ENCODE measurements around the gene KIF26B. TPM values are rescaled to one million over a fixed set of nuclear protein-coding genes. Genes with fewer than 3 reads are reported as not detected.
"Not testable (repeated sequence)": the region's sequence is repeated elsewhere in the genome, so short reads cannot be mapped to it uniquely, and the experiment has no call there.

The KIF26B gene
- total and polyA plus RNA-seq, 3 experiments from 2014 or later: 0.11 to 0.16 TPM; not detected in 1

DNA sequence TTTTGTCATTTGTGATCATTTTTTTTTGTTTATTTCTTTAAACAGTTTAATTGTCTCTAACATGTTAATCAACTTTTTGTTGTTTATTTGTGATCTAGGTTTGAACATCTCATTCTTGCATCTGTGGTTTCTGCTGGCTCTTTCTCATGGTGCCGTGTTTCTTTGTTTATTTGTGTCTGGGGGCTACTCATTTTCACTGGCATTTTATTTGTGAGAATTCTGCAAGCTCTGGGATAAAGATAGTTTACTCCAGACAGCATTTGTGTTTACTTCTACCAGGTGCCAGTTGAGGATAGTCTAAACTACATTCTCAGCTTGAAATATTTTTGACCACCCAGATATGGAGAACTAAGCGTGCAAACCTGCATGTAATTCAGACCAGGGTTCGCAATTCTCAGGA, 508.6 kb downstream of the KIF26B start:
- Mint-ChIP-seq H3K4me1 (no peaks in the 10 kb centered on the region), H3K36me3 (no peaks in the 10 kb centered on the region), H3K27ac (no peak overlapping the region), H3K9me3 (peaks cover 0 to 8% (median 3%) of the 10 kb centered on the region in 5 donors), H3K4me3 (no peak overlapping the region), H3K27me3 (peaks cover 1 to 2% of the 10 kb centered on the region in 2 donors)
- DNase-seq: no peak
- Histone ChIP-seq H3K4me1 (ENCODE audit: insufficient read depth, low read length) (no peaks in the 10 kb centered on the region), H3K27ac (ENCODE audit: low read depth, low read length) (no peak overlapping the region), H3K4me3 (ENCODE audit: low read length) (no peak overlapping the region), H3K27me3 (ENCODE audit: insufficient read depth, low read length, poor library complexity, severe bottlenecking) (no peaks in the 10 kb centered on the region), H3K36me3 (ENCODE audit: insufficient read depth, low read length) (no peaks in the 10 kb centered on the region), H3K9me3 (ENCODE audit: low read length) (no peaks in the 10 kb centered on the region)
- CTCF ChIA-PET: no interaction called here
- POLR2A ChIA-PET: no interaction called here

- ChIA-PET POLR2A (no interaction called here), CTCF (no interaction called here)
- no peak overlapping the region for H3K27ac ChIP-seq (ENCODE audit: low read depth, low read length)
- Mint-ChIP-seq H3K36me3 (no peaks in the 10 kb centered on the region), H3K27ac (no peak overlapping the region), H3K4me1 (no peaks in the 10 kb centered on the region), H3K4me3 (no peak overlapping the region), H3K27me3 (peaks cover 2 to 3% of the 10 kb centered on the region in 2 donors), H3K9me3 (peaks cover 0 to 8% (median 0%) of the 10 kb centered on the region in 5 donors)
- no peak overlapping the region for H3K4me3 ChIP-seq (ENCODE audit: low read length)
- no peaks in the 10 kb centered on the region for H3K27me3 ChIP-seq (ENCODE audit: insufficient read depth, low read length, poor library complexity, severe bottlenecking)
- no peaks in the 10 kb centered on the region for H3K9me3 ChIP-seq (ENCODE audit: low read length)
- no peaks in the 10 kb centered on the region for H3K4me1 ChIP-seq (ENCODE audit: insufficient read depth, low read length)
- no peak for DNase-seq
- no peaks in the 10 kb centered on the region for H3K36me3 ChIP-seq (ENCODE audit: insufficient read depth, low read length)
Measured at GRCh38 chr1:245663841-245664240, 509.1 kb downstream of the KIF26B start.

- DNase-seq: no peak
- Histone ChIP-seq H3K4me3 (ENCODE audit: low read length) (no peak overlapping the region), H3K4me1 (ENCODE audit: insufficient read depth, low read length) (no peaks in the 10 kb centered on the region), H3K9me3 (ENCODE audit: low read length) (no peaks in the 10 kb centered on the region), H3K27me3 (ENCODE audit: insufficient read depth, low read length, poor library complexity, severe bottlenecking) (no peaks in the 10 kb centered on the region), H3K27ac (ENCODE audit: low read depth, low read length) (no peak overlapping the region), H3K36me3 (ENCODE audit: insufficient read depth, low read length) (no peaks in the 10 kb centered on the region)
- CTCF ChIA-PET: no interaction called here
- Mint-ChIP-seq H3K27me3 (peaks cover 2 to 3% of the 10 kb centered on the region in 2 donors), H3K9me3 (peaks cover 0 to 5% (median 0%) of the 10 kb centered on the region in 5 donors), H3K4me1 (no peaks in the 10 kb centered on the region), H3K27ac (no peak overlapping the region), H3K36me3 (no peaks in the 10 kb centered on the region), H3K4me3 (no peak overlapping the region)
- POLR2A ChIA-PET: no interaction called here
Measured at GRCh38 chr1:245666412-245666811, 511.6 kb downstream of the KIF26B start.

- no peaks in the 10 kb centered on the region for H3K4me1 ChIP-seq (ENCODE audit: insufficient read depth, low read length)
- Mint-ChIP-seq H3K27me3 (peaks cover 0 to 3% of the 10 kb centered on the region in 2 donors), H3K4me3 (no peak overlapping the region), H3K27ac (peak overlapping the region in 1 of 8 donors; percentile 24), H3K36me3 (no peaks in the 10 kb centered on the region), H3K9me3 (peaks cover 0 to 10% (median 0%) of the 10 kb centered on the region in 5 donors), H3K4me1 (no peaks in the 10 kb centered on the region)
- CTCF ChIA-PET: no interaction called here
- no peaks in the 10 kb centered on the region for H3K27me3 ChIP-seq (ENCODE audit: insufficient read depth, low read length, poor library complexity, severe bottlenecking)
- no peak overlapping the region for H3K27ac ChIP-seq (ENCODE audit: low read depth, low read length)
- H3K9me3 ChIP-seq (ENCODE audit: low read length): no peaks in the 10 kb centered on the region
- no peak overlapping the region for H3K4me3 ChIP-seq (ENCODE audit: low read length)
- H3K36me3 ChIP-seq (ENCODE audit: insufficient read depth, low read length): no peaks in the 10 kb centered on the region
- no peak for DNase-seq
- POLR2A ChIA-PET: no interaction called here
Measured at GRCh38 chr1:245671349-245671748, 516.6 kb downstream of the KIF26B start.

DNA sequence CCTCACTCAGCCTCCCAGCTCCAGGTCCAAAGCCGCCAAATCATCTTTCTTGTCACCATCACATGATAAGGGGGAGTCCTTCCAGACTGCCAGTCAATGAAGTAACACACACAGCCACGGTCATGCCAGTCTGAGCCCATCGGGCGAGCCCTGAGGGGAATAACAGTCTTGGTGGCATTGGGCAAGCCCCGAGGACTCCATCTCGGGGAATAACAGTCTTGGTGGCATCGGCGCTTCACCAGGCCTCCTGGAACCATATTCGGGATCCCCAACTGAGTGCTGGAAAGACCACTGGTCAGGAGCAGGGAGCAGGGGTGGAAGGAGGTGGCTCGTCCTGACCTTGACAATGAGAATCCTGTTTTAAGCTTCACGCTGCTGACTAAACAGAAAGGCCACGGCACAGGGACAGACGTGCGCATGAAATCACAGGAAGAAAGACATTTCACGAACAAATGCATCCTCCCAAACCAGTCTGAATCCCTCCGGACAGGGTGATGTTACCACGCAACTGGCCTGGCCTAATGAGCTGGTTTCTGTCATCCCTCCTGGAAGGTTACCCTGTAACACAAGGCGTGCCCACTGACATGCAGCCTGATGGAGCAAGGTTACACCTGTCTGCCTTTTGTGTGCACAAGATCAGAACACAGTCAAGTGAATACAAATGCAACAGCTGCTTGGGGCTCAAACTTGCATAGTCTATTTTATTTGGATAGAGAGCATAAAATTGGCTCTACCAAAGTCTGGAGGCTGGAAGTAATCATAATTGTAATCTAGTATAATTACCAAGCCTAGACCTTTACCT, 517.4 kb downstream of the KIF26B start:
- Mint-ChIP-seq H3K4me1 (no peaks in the 10 kb centered on the region), H3K9me3 (peaks cover 0 to 12% (median 0%) of the 10 kb centered on the region in 5 donors), H3K36me3 (no peaks in the 10 kb centered on the region), H3K27ac (no peak overlapping the region), H3K4me3 (no peak overlapping the region), H3K27me3 (peaks cover 0 to 3% of the 10 kb centered on the region in 2 donors)
- no peaks in the 10 kb centered on the region for H3K9me3 ChIP-seq (ENCODE audit: low read length)
- POLR2A ChIA-PET: no interaction called here
- no peaks in the 10 kb centered on the region for H3K27me3 ChIP-seq (ENCODE audit: insufficient read depth, low read length, poor library complexity, severe bottlenecking)
- no peak overlapping the region for H3K4me3 ChIP-seq (ENCODE audit: low read length)
- CTCF ChIA-PET: no interaction called here
- H3K27ac ChIP-seq (ENCODE audit: low read depth, low read length): no peak overlapping the region
- no peaks in the 10 kb centered on the region for H3K4me1 ChIP-seq (ENCODE audit: insufficient read depth, low read length)
- no peak for DNase-seq
- H3K36me3 ChIP-seq (ENCODE audit: insufficient read depth, low read length): no peaks in the 10 kb centered on the region

- H3K36me3 Mint-ChIP-seq; H3K27ac ChIP-seq (ENCODE audit: low read depth, low read length); H3K27me3 Mint-ChIP-seq; H3K4me3 Mint-ChIP-seq; CTCF ChIA-PET; H3K4me3 ChIP-seq (ENCODE audit: low read length); H3K36me3 ChIP-seq (ENCODE audit: insufficient read depth, low read length); DNase-seq; H3K4me1 ChIP-seq (ENCODE audit: insufficient read depth, low read length); H3K27ac Mint-ChIP-seq; H3K9me3 ChIP-seq (ENCODE audit: low read length); H3K27me3 ChIP-seq (ENCODE audit: insufficient read depth, low read length, poor library complexity, severe bottlenecking); POLR2A ChIA-PET; H3K4me1 Mint-ChIP-seq: not testable (repeated sequence)
- peaks cover 0 to 15% (median 0%) of the 10 kb centered on the region in 5 donors for H3K9me3 Mint-ChIP-seq
Measured at GRCh38 chr1:245672836-245673656, 518.3 kb downstream of the KIF26B start.

- H3K4me1 Mint-ChIP-seq: no peaks in the 10 kb centered on the region
- no peaks in the 10 kb centered on the region for H3K36me3 ChIP-seq (ENCODE audit: insufficient read depth, low read length)
- no peak for DNase-seq
- no peak overlapping the region for H3K27ac Mint-ChIP-seq
- H3K4me3 ChIP-seq (ENCODE audit: low read length): no peak overlapping the region
- H3K27ac ChIP-seq (ENCODE audit: low read depth, low read length): no peak overlapping the region
- H3K4me3 Mint-ChIP-seq: no peak overlapping the region
- H3K9me3 Mint-ChIP-seq: peaks cover 0 to 16% (median 0%) of the 10 kb centered on the region in 5 donors
- CTCF ChIA-PET: no interaction called here
- H3K36me3 Mint-ChIP-seq: no peaks in the 10 kb centered on the region
- no peaks in the 10 kb centered on the region for H3K27me3 ChIP-seq (ENCODE audit: insufficient read depth, low read length, poor library complexity, severe bottlenecking)
- POLR2A ChIA-PET: no interaction called here
- no peaks in the 10 kb centered on the region for H3K4me1 ChIP-seq (ENCODE audit: insufficient read depth, low read length)
- no peaks in the 10 kb centered on the region for H3K9me3 ChIP-seq (ENCODE audit: low read length)
- H3K27me3 Mint-ChIP-seq: peaks cover 0 to 2% of the 10 kb centered on the region in 2 donors
Measured at GRCh38 chr1:245673881-245674414, 519.2 kb downstream of the KIF26B start.
